ENCODE results near the gene MRPS17. TPM values are rescaled to one million over a fixed set of nuclear protein-coding genes. Genes with fewer than 3 reads are reported as not detected.

The MRPS17 gene
- total and polyA plus RNA-seq, 9 of the 15 experiments (the other 6 are each of a cell fraction or from before 2014, with no cell fraction given) = 25.9 to 99.3 (median 43.9) TPM

DNA sequence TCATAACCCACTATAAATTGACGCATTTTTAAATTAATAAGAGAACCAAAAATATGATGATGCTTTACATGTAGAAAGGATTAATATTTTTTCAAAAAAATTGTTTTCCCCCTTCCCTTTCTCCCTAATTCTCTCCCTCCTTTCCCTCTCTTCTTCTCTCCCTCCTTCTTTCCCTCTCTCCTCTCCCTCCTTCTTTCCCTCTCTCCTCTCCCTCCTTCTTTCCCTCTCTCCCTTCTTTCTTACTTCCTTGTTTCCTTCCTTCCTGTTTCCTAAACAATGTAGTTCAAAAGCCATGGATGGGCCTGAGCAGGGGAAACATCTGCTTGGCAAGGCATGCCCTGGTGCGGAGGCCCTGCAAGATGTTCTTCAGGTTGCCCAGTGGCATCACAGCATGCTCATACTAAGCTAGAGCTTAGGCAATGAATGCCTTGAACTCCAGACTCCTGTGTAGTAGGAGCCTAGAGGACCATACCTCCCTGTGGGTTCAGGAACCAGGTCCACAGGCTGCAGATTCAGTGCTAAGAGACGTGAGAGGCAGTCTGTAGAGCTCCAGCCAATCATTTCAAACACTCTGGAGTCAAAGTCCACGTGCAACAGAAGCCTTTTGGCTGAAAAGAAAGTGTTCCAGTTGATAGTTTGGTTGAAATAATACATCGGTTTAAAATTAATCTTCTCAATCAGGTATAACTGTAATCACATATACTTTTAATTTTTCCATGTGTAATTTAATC, 20.1 kb upstream of the MRPS17 start (continued):
- TF ChIP-seq MGA (IDR thresholded peaks at IDR 0.05) = no peak
- TF ChIP-seq SNAPC5 (CRISPR knock-in tag; IDR thresholded peaks at IDR 0.05) = no peak
- TF ChIP-seq ZC3H11A (IDR thresholded peaks at IDR 0.05; ENCODE audit: low read depth, low read length) = no peak
- TF ChIP-seq ZNF324 (CRISPR knock-in tag; IDR thresholded peaks at IDR 0.05) = no peak
- TF ChIP-seq NEUROD1 (IDR thresholded peaks at IDR 0.05; ENCODE audit: borderline replicate concordance, low read depth, low read length, partially characterized antibody) = no peak
- no peak for TF ChIP-seq SPI1 (IDR thresholded peaks at IDR 0.05; ENCODE audit: borderline replicate concordance, low read depth, low read length)
- no peak for TF ChIP-seq SIN3A (IDR thresholded peaks at IDR 0.05; ENCODE audit: borderline replicate concordance in 2 of 2, control insufficient read depth in 1 of 2, low read depth in 2 of 2, low read length in 2 of 2)
- no peak for TF ChIP-seq ATF4 (CRISPR knock-in tag; IDR thresholded peaks at IDR 0.05)
- no peak for TF ChIP-seq SMARCB1 (IDR thresholded peaks at IDR 0.05; ENCODE audit: insufficient read length, low read depth)
- no peak for TF ChIP-seq ZNF354B (CRISPR knock-in tag; IDR thresholded peaks at IDR 0.05)
